Right atrium auricular region (tissue), 2 donors: Measurements from ENCODE around the gene ANKRD61. TPM values are rescaled to one million over a fixed set of nuclear protein-coding genes. Genes with fewer than 3 reads are reported as not detected.
"Not testable (repeated sequence)": the region's sequence is repeated elsewhere in the genome, so short reads cannot be mapped to it uniquely, and the experiment has no call there.

ENCODE experiments used
- DNase-seq: peaks from one replicate; pipeline ENCODE4 v3.0.0-alpha.2; 2019; ENCODE audit warnings: low spot score
- H3K27ac ChIP-seq, 2 donors: fragments of 200-600 bp; sonication (generic); 1 replicate in 1 of 2; 2 replicates in 1 of 2; pipeline ENCODE4 v1.5.1; 2016 to 2019
- H3K27me3 ChIP-seq, 2 donors: fragments of 200-600 bp; sonication (generic); one replicate each; pipeline versions ENCODE4 v1.5.1 to v1.6.0; 2017 to 2019
- H3K36me3 ChIP-seq: fragments of 200-600 bp; sonication (generic); one replicate; pipeline ENCODE4 v1.5.1; 2016
- H3K4me1 ChIP-seq, 2 donors: fragments of 200-600 bp; sonication (generic); one replicate each; pipeline versions ENCODE4 v1.5.1 to v1.6.0; 2017 to 2019
- H3K4me3 ChIP-seq, 2 donors: fragments of 200-600 bp; sonication (generic); 1 replicate in 1 of 2; 2 replicates in 1 of 2; pipeline ENCODE4 v1.5.1; 2017 to 2019; ENCODE audit warnings: mild to moderate bottlenecking in 1 of 2, moderate library complexity in 1 of 2
- H3K9me3 ChIP-seq, 2 donors: fragments of 200-600 bp; sonication (generic); one replicate each; pipeline ENCODE4 v1.5.1; 2019
- total RNA-seq, 2 donors: library from RNA; depleted of rRNA; stranded (reverse); fragments of >200 nt; gene quantifications; one replicate each; pipeline ENCODE4 v1.1.0, GENCODE V29; 2016
- TF ChIP-seq, protein P1 (sequence below), 2 donors: fragments of 200-600 bp; sonication (generic); IDR thresholded peaks; one replicate each; pipeline ENCODE4 v1.5.1; 2019; ENCODE audit warnings: antibody characterized with exemption in 2 of 2

The ANKRD61 gene
- total RNA-seq, 2 donors from 2014 or later = not detected

DNA sequence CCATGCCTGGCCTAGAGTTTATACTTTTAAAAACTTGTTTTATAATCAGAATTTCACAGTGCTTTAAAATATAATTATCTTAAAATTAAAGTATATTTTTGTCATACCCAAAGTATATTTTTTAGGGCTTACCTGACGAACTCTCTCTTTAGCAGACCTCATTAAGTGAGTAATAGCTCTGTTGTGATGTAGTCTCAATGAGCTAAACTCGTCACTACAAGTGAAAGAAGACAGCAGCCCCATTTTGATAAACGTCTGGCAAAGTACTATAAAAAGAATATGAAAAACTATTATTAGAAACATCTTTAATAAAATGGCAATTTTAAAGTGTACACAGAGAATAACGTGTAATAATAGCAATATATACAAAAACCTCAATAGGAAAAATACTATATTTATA is 18.6 kb downstream of the ANKRD61 start:
- Histone ChIP-seq H3K27ac (no peak overlapping the region), H3K36me3 (peaks cover 67% of the 10 kb centered on the region), H3K9me3 (no peaks in the 10 kb centered on the region), H3K4me3 (no peak overlapping the region), H3K27me3 (no peaks in the 10 kb centered on the region), H3K4me1 (no peaks in the 10 kb centered on the region)
- TF ChIP-seq, protein P1, sequence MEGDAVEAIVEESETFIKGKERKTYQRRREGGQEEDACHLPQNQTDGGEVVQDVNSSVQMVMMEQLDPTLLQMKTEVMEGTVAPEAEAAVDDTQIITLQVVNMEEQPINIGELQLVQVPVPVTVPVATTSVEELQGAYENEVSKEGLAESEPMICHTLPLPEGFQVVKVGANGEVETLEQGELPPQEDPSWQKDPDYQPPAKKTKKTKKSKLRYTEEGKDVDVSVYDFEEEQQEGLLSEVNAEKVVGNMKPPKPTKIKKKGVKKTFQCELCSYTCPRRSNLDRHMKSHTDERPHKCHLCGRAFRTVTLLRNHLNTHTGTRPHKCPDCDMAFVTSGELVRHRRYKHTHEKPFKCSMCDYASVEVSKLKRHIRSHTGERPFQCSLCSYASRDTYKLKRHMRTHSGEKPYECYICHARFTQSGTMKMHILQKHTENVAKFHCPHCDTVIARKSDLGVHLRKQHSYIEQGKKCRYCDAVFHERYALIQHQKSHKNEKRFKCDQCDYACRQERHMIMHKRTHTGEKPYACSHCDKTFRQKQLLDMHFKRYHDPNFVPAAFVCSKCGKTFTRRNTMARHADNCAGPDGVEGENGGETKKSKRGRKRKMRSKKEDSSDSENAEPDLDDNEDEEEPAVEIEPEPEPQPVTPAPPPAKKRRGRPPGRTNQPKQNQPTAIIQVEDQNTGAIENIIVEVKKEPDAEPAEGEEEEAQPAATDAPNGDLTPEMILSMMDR (IDR thresholded peaks at IDR 0.05) = no peak
- no peak for DNase-seq

DNA sequence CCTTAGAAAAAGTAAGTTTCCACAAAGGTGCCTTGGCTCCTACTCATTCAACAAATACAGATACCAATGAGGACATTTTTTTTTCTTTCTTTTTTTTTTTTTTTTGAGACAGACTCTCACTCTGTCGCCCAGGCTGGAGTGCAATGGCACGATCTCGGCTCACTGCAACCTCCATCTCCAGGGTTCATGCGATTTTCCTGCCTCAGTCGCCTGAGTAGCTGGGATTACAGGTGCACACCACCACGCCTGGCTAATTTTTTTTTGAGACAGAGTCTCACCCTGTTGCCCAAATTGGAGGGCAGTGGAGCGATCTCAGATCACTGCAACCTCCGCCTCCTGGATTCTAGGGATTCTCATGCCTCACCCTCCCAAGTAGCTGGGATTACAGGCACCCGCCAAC is 20.0 kb downstream of the ANKRD61 start:
- H3K27ac ChIP-seq, H3K27me3 ChIP-seq, DNase-seq, H3K4me3 ChIP-seq, H3K4me1 ChIP-seq, H3K9me3 ChIP-seq: not testable (repeated sequence)
- peaks cover 55% of the 10 kb centered on the region for H3K36me3 ChIP-seq

DNA sequence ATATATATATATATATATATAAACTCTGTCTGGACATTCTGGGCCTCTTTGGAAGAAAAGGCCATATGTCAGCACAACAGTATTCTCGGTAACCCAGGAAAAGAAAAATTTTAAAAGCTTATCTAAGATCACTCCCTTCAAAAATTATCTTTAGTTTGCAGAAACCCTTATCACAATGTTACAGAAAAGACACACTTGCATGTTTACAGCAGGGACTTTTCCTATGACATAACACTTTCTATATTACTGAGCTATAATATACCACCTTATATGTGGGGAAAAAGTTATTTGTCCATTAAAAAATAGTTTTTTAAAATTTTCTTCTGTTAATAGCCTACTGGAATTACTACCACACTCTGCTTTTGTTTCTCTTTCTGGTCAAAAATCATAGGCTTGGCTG is 25.4 kb downstream of the ANKRD61 start:
- H3K4me3 ChIP-seq = no peak overlapping the region
- TF ChIP-seq, protein P1 (IDR thresholded peaks at IDR 0.05) = no peak
- no peaks in the 10 kb centered on the region for H3K27me3 ChIP-seq
- no peaks in the 10 kb centered on the region for H3K9me3 ChIP-seq
- H3K36me3 ChIP-seq = peaks cover 21% of the 10 kb centered on the region
- H3K27ac ChIP-seq = no peak overlapping the region
- H3K4me1 ChIP-seq = peaks cover 0 to 15% of the 10 kb centered on the region in 2 donors
- no peak for DNase-seq

DNA sequence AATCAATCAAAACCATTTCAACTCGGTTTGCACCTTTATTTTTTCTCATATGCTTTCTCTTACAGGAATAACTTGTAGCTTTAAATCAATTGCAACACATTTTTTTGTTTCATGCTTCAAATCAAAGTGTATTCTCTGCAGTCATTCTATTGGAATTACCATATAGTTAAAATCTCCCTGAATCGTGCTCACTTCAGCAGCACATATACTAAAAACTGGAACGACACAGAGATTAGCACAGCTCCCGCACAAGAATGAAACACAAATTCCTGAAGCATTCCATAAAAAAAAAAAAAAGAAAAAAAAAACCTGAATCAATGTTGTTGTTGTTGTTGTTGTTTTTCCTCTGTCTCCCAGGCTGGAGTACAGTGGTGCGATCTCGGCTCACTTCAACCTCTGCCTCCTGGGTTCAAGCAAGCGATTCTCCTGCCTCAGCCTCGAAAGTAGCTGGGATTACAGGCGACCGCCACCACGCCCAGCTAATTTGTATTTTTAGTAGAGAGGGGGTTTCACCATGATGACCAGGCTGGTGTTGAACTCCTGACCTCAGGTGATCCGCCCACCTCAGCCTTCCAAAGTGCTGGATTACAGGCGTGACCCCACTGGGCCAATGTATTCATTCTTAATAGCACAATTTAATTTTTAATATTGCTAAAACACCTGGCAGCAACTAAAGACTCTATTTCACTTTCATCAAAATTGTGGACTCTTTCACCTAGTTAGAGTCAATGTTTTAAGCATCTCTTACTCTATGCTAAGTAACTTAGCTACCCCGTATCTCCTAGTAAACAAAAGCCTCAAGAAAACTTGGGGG is 26.3 kb downstream of the ANKRD61 start:
- DNase-seq = no peak
- H3K4me1 ChIP-seq = peaks cover 0 to 15% of the 10 kb centered on the region in 2 donors
- peak overlapping the region in 1 of 2 donors; percentile 92 for H3K27ac ChIP-seq
- H3K9me3 ChIP-seq = no peaks in the 10 kb centered on the region
- H3K36me3 ChIP-seq = peaks cover 20% of the 10 kb centered on the region
- H3K4me3 ChIP-seq = peak overlapping the region; percentile 92 to 95
- H3K27me3 ChIP-seq = no peaks in the 10 kb centered on the region
- TF ChIP-seq, protein P1 (IDR thresholded peaks at IDR 0.05) = no peak

DNA sequence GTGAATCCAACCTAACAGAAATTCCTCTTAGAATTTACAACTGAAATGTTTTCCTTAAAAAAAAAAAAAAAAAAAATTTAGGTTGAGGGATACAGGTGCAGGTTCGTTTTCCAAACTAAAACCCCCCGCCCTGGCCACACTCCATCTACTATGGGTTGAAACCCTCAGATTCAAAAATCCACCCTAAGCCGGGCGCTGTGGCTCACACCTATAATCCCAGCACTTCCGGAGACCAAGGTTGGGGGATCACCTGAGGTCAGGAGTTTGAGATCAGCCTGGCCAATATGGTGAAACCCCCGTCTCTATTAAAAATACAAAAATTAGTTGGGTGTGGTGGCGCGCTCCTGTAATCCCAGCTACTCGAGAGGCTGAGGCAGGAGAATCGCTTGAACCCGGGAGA is 28.8 kb downstream of the ANKRD61 start:
- not testable (repeated sequence) for H3K9me3 ChIP-seq, H3K27ac ChIP-seq, H3K36me3 ChIP-seq, H3K27me3 ChIP-seq, H3K4me3 ChIP-seq, DNase-seq
- H3K4me1 ChIP-seq = peaks cover 0 to 15% of the 10 kb centered on the region in 2 donors

DNA sequence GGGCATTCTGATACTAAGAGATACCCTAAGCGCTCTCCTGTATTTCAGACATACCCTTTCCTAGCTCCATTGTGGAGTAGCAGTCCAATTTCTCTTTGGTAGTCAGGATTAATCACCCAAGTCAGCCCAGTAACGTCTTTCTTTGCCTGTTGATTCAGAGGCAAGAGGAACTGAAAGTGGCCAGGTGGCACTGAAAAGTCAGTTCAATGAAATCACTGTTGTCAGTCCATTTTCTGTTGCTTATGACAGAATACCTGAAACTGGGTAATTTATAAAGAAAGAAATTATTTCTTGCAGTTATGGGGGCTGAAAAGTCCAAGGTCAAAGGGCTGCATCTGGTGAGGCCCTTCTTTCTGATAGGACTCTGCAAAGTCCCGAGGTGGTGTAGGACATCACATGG is 40.2 kb downstream of the ANKRD61 start:
- DNase-seq = no peak
- no peak overlapping the region for H3K4me3 ChIP-seq
- H3K27me3 ChIP-seq = no peaks in the 10 kb centered on the region
- TF ChIP-seq, protein P1 (IDR thresholded peaks at IDR 0.05) = no peak
- no peak overlapping the region for H3K27ac ChIP-seq
- H3K36me3 ChIP-seq = no peaks in the 10 kb centered on the region
- H3K9me3 ChIP-seq = no peaks in the 10 kb centered on the region
- H3K4me1 ChIP-seq = no peaks in the 10 kb centered on the region
